Smooth muscle cell (in vitro differentiated cells): ENCODE data around the gene OAS3. TPM values are rescaled to one million over a fixed set of nuclear protein-coding genes. Genes with fewer than 3 reads are reported as not detected.

Source experiments
- DNase-seq: peaks from one replicate; lab custom pipeline; 2025; ENCODE audit not compliant: unreplicated experiment; lab: John Stamatoyannopoulos, UW
- H2AFZ ChIP-seq: fragments of 200-600 bp; sonication (generic); 2 replicates; pipeline ENCODE4 v1.6.0; 2016; ENCODE audit warnings: antibody characterized with exemption, low read depth, mild to moderate bottlenecking
- H3F3A ChIP-seq: fragments of 200-600 bp; sonication (generic); 2 replicates; pipeline ENCODE4 v1.6.0; 2017; ENCODE audit warnings: antibody characterized with exemption, low read depth
- H3K27ac ChIP-seq: fragments of 200-600 bp; sonication (generic); 2 replicates; pipeline ENCODE4 v1.5.1; 2016; ENCODE audit warnings: low read depth, mild to moderate bottlenecking
- H3K27me3 ChIP-seq: fragments of 200-600 bp; sonication (generic); 2 replicates; pipeline ENCODE4 v1.6.1; 2016; ENCODE audit warnings: low read depth, mild to moderate bottlenecking
- H3K36me3 ChIP-seq: fragments of 200-600 bp; sonication (generic); 2 replicates; pipeline ENCODE4 v1.5.1; 2016; ENCODE audit warnings: low read depth
- H3K4me1 ChIP-seq: fragments of 200-600 bp; sonication (generic); 2 replicates; pipeline ENCODE4 v1.5.1; 2016; ENCODE audit warnings: low read depth
- H3K4me2 ChIP-seq: fragments of 200-600 bp; sonication (generic); 2 replicates; pipeline ENCODE4 v1.6.0; 2016; ENCODE audit warnings: mild to moderate bottlenecking
- H3K4me3 ChIP-seq: fragments of 200-600 bp; sonication (generic); 2 replicates; pipeline ENCODE4 v1.5.1; 2016; ENCODE audit warnings: mild to moderate bottlenecking
- H3K79me2 ChIP-seq: fragments of 200-600 bp; sonication (generic); 2 replicates; pipeline ENCODE4 v1.6.0; 2016; ENCODE audit warnings: low read depth, mild to moderate bottlenecking
- H3K9ac ChIP-seq: fragments of 200-600 bp; sonication (generic); 2 replicates; pipeline ENCODE4 v1.6.0; 2016; ENCODE audit warnings: low read depth
- H3K9me3 ChIP-seq: fragments of 200-600 bp; sonication (generic); replicated peaks from 2 replicates; pipeline ENCODE4 v1.5.1; 2016; ENCODE audit warnings: low read depth
- H4K20me1 ChIP-seq: fragments of 200-600 bp; sonication (generic); 2 replicates; pipeline ENCODE4 v1.6.0; 2016; ENCODE audit warnings: low read depth
- CTCF ChIP-seq: fragments of 200-600 bp; sonication (generic); IDR thresholded peaks from 2 replicates; pipeline ENCODE4 v1.5.1; 2017; ENCODE audit warnings: borderline replicate concordance, mild to moderate bottlenecking, antibody characterized with exemption; ENCODE audit not compliant: insufficient read depth, poor library complexity, severe bottlenecking
- WGBS: methylation state at CpG from one replicate; pipeline ENCODE4 v1.1.7; 2016; ENCODE audit warnings: low lambda C conversion rate; 5-methylcytosine and 5-hydroxymethylcytosine counted together
- polyA plus RNA-seq: library from polyadenylated mRNA; unstranded; fragments of >200 nt; fragmentation: Nextera tagmentation; extraction: Ambion mirVana; gene quantifications from 2 replicates; pipeline ENCODE4 v1.2.1, GENCODE V29; 2016
- total RNA-seq: library from RNA; depleted of rRNA; stranded (reverse); fragments of >200 nt; gene quantifications from 2 replicates; pipeline ENCODE4 v1.2.3, GENCODE V29; 2014

The OAS3 gene
- total and polyA plus RNA-seq, 2 experiments from 2014 or later: 1.1 TPM; not detected in 1

GRCh38 chr12:113019025-113019424 lies 80.8 kb downstream of the OAS3 start:
- Histone ChIP-seq H3K27ac (no peak overlapping the region), H2AFZ (no peak overlapping the region)

GRCh38 chr12:113021500-113021899 lies 83.2 kb downstream of the OAS3 start:
- 85% methylated on average over 1 of the region's 1 CpG for WGBS
- no peak for TF ChIP-seq CTCF
- no peak overlapping the region for H2AFZ ChIP-seq
- H3K4me3 ChIP-seq: no peak overlapping the region
- H3K36me3 ChIP-seq: no peaks in the 10 kb centered on the region
- no peaks in the 10 kb centered on the region for H3K4me1 ChIP-seq
- peaks cover 17% of the 10 kb centered on the region for H3K27me3 ChIP-seq
- H3K79me2 ChIP-seq: no peaks in the 10 kb centered on the region
- no peaks in the 10 kb centered on the region for H3F3A ChIP-seq
- no peaks in the 10 kb centered on the region for H4K20me1 ChIP-seq
- DNase-seq: no peak
- H3K9me3 ChIP-seq: no peaks in the 10 kb centered on the region
- no peak overlapping the region for H3K27ac ChIP-seq
- no peak overlapping the region for H3K4me2 ChIP-seq
- no peak overlapping the region for H3K9ac ChIP-seq

More at GRCh38 chr12:113019025-113019424, 80.8 kb downstream of the OAS3 start:
- Histone ChIP-seq H3F3A (no peaks in the 10 kb centered on the region), H3K4me3 (no peak overlapping the region), H3K9me3 (no peaks in the 10 kb centered on the region), H3K4me2 (no peak overlapping the region), H3K79me2 (no peaks in the 10 kb centered on the region), H3K9ac (no peak overlapping the region), H3K4me1 (no peaks in the 10 kb centered on the region), H4K20me1 (no peaks in the 10 kb centered on the region), H3K36me3 (no peaks in the 10 kb centered on the region), H3K27me3 (peaks cover 27% of the 10 kb centered on the region)
- DNase-seq: no peak
- no peak for TF ChIP-seq CTCF
- WGBS: 63% methylated on average over 4 of the region's 4 CpGs

Other genes starting within 250 kb of the OAS3 start
- gene RPH3A, start 146.7 kb upstream of the OAS3 start, total RNA-seq: not detected in 2 replicates
- gene RPH3A, start 146.7 kb upstream of the OAS3 start, polyA plus RNA-seq: not detected in 2 replicates
- not detected in 2 replicates for gene OAS1, start 31.5 kb upstream of the OAS3 start, total RNA-seq
- gene OAS1, start 31.5 kb upstream of the OAS3 start, polyA plus RNA-seq: 0.27 TPM in 1 of 2 replicates, not detected in the other
- gene OAS2, start 40.0 kb downstream of the OAS3 start, total RNA-seq: not detected in 2 replicates
- gene OAS2, start 40.0 kb downstream of the OAS3 start, polyA plus RNA-seq: not detected in 2 replicates
- gene DTX1, start 118.3 kb downstream of the OAS3 start, total RNA-seq: 0.09 and 0.13 TPM in 2 replicates
- gene DTX1, start 118.3 kb downstream of the OAS3 start, polyA plus RNA-seq: 1.1 TPM in 1 of 2 replicates, not detected in the other
- not detected in 2 replicates for gene RASAL1, start 197.3 kb downstream of the OAS3 start, total RNA-seq
- not detected in 2 replicates for gene RASAL1, start 197.3 kb downstream of the OAS3 start, polyA plus RNA-seq
- gene CFAP73, start 211.2 kb downstream of the OAS3 start, total RNA-seq: not detected in 2 replicates
- not detected in 2 replicates for gene CFAP73, start 211.2 kb downstream of the OAS3 start, polyA plus RNA-seq
- 19.3 and 39.3 TPM in 2 replicates for gene DDX54, start 247.0 kb downstream of the OAS3 start, total RNA-seq
- 28.3 and 32.5 TPM in 2 replicates for gene DDX54, start 247.0 kb downstream of the OAS3 start, polyA plus RNA-seq
- gene RITA1, start 247.2 kb downstream of the OAS3 start, total RNA-seq: 9.1 and 9.6 TPM in 2 replicates
- 12.2 and 14.0 TPM in 2 replicates for gene RITA1, start 247.2 kb downstream of the OAS3 start, polyA plus RNA-seq